Measurements from ENCODE around the gene OVCH2. TPM values are rescaled to one million over a fixed set of nuclear protein-coding genes. Genes with fewer than 3 reads are reported as not detected.
A peak's percentile ranks its signal among the peaks of the same experiment; 100 is the strongest.
"Not testable (repeated sequence)": the region's sequence is repeated elsewhere in the genome, so short reads cannot be mapped to it uniquely, and the experiment has no call there.

OVCH2 gene
- polyA plus RNA-seq, 1 donor = 4.0 TPM

DNA sequence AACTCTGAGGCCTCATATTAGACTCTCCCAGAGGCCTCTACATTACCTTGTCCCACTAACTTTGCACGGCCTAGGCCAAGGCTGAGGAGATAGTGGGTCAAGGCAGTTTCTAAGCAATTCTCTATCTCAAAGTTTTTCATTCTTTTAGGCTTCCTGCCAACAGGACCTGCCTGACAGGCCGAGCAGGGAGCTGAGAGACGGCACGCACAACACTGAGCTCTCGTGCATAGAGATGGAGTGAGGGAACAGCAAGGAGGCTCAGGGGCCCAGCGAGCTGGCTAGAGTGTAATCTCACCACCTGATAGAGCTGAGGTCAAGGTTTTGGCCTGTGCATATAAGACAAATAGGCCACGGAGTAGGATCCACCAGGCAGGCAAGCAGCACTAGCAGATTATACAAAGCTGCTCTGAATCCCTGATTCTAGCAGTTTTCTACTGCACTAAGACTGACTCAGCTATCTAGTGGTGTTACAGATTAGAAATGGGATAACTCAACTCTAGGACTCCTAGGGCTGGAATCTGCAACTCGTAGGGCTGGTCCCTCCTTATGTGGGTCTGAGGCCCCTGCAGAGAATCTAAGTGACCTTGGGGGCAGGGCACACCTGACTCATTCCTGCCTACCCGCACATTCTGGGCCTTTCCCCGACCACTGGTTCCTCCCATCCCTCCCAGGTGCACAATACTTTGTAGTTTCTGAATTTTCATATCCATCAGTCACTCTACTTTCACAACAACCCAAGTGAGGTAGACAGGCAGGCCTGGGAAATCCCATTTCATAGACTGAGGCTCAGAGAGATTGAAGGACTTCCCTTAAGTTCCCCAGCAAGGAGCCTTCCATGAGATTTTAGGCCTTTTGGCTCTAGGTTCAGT lies 34.7 kb downstream of the OVCH2 start:
- no peak for DNase-seq

DNA sequence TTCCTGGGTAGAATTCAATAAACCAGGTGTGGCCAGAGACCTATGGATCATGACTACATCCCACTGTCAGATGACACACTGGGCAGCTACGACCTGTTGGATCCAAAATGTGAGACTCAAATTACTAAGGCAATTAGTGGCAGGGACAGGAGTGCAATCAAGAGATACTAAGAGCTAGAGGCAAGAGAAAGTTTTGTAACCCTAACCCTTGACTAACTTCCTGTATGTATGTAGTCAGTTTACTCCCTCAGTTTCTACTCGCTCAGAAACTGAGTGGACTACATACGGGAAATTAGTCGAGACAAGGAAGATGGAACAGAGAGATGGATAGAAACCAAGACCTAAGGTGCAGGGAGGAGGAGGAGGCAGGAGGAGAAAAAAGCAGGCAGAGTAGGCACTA lies 35.6 kb downstream of the OVCH2 start:
- no peak for DNase-seq

- DNase-seq = no peak
Measured at GRCh38 chr11:7668911-7669310, 37.4 kb downstream of the OVCH2 start.

DNA sequence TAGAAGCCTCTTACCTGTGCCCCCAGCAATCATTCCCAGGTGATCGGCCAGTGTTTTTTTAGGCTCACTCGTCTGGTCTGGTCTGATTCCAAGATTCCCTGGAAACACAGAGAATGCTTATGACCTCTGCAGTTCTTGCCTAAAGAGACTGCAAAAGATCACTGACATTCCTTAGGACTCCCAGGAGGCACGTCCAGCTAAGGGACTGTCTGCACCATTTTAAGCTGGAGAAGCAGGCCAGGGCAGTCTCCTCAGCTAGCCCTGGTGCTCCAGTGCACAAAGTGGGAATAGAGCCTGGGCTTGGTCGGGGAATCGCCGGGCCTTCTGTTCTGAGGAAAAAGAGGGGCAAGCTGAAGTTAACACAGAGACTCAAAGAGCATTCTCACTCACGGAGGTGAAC lies 37.8 kb downstream of the OVCH2 start:
- no peak for DNase-seq

GRCh38 chr11:7667460-7667859 lies 38.8 kb downstream of the OVCH2 start:
- no peak for DNase-seq

- DNase-seq = no peak
Measured at GRCh38 chr11:7666292-7666866, 39.9 kb downstream of the OVCH2 start.

- peak; percentile 61 for DNase-seq
Measured at GRCh38 chr11:7665473-7666291, 40.6 kb downstream of the OVCH2 start.

GRCh38 chr11:7664867-7665266 lies 41.4 kb downstream of the OVCH2 start:
- DNase-seq = no peak

- DNase-seq = not testable (repeated sequence)
Measured at GRCh38 chr11:7663531-7663930, 42.7 kb downstream of the OVCH2 start.

DNA sequence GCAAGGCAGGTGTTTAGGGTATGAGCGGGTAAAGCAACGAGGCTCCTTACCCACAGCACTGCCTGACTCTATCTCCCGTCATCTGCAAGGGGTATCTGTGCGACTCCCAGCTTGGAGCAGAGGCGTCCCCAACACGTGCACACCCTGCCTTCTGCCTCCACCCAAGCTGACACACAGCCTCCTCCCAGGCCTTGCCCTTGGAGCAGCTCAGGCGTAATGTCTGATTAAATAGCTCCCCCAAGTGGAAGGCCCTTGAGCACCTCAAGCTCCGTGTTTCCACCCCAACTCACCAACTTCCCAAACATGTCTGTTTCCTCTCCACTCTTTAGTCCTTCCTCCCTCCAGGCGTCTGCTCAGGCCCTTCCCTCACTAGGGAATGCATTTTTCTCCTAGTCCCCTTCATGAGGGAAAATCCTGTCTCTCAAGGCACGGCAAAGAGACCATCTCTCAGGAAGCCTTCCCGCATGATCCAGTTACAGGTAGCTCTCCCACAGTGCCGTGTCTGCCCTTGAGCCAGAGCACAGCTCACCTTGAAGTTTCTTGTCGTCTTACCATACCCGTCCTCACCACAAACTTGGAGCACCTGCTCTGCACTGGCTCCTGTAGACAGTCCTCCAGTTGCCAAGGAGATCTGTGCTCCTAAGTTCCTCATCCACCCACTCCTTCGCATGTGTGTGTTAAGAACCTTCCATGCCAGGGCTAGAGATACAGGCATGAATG lies 48.8 kb downstream of the OVCH2 start:
- DNase-seq = peak; percentile 73

GRCh38 chr11:7656704-7657103 lies 49.6 kb downstream of the OVCH2 start:
- DNase-seq = no peak

- no peak for DNase-seq
Measured at GRCh38 chr11:7655253-7656217, 50.7 kb downstream of the OVCH2 start.

DNA sequence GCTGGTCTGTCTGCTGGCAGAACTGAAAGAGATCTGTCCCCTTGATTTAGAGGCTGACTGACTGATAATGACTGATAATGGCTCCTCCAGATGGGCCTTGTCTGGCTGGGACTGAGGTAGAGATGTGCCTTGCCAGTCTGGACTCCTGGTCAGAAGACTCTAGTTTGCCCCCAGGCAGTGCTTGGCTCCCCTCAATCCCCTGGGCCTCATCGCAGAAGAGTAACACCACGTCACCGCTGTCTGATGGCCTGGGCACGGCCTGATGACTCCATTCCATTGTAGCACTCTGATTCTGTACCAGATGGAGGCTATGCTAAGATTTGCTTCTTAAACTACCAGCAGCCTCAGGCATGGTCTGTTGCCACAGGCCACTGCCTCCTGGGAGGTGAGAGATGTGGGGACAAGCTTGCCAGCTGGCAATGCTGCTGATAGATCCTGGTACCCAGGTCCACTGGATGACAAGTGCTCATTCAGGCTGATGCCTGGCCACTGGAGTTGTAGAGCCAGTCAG lies 52.0 kb downstream of the OVCH2 start:
- DNase-seq = no peak

DNA sequence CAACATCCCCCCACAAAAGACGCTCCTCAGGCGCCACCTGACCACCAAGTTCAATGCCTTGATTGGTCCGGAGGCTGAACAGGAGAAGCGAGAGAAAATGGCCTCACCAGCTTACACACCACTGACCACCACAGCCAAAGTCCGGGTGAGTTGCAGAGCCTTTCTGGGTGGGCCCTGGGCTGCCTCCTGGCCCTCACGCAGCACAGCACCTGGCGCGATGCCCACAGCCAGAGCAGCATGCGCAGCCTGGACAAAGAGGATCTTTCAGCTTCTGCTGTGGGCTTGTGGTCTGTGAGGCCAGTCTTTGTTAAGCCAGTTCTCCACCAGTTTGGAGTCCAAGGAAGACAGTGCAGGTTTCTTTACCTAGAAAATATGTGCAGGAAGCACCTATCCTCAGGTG lies 54.6 kb downstream of the OVCH2 start:
- no peak for DNase-seq

DNA sequence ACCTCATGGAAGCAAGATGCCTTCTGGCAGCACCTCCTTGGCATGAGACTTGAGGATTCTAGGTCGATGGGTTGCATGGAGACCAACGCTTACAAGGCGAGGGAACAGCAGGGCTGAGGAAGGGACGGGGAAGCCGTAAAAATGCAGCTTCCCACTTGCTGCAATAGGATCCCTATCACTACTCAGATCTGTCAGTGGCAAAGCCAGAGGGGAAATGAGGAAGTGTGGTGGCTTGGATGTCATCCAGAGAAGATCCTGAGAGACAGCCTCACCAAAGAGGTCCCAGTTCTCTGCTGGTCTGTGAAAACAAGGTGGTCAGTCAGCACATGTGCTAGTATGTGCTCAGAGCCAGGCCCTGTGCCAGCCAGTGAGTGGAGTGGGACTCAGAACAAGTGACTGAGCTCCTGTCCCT lies 55.1 kb downstream of the OVCH2 start:
- no peak for DNase-seq

DNA sequence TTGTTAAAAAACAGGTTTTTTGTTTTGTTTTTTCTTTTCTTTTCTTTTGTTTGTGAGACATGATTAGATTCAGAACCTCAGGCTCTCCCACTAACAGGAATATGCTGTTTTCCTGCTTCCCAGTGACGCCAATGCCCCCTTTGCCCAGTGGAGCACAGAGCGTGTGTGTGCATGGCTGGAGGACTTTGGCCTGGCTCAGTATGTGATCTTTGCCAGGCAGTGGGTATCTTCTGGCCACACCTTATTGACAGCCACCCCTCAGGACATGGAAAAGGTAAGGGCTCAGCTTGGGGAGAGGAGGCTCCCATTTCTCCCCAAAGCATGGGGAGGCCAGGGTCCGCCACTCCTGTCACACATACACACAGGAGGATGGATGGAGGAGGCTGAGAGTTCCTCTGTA lies 58.0 kb downstream of the OVCH2 start:
- no peak for DNase-seq

- no peak for DNase-seq
Measured at GRCh38 chr11:7646866-7647265, 59.4 kb downstream of the OVCH2 start.

GRCh38 chr11:7645206-7645605 lies 61.1 kb downstream of the OVCH2 start:
- no peak for DNase-seq

GRCh38 chr11:7643314-7643713 lies 63.0 kb downstream of the OVCH2 start:
- peak; percentile 29 for DNase-seq

DNA sequence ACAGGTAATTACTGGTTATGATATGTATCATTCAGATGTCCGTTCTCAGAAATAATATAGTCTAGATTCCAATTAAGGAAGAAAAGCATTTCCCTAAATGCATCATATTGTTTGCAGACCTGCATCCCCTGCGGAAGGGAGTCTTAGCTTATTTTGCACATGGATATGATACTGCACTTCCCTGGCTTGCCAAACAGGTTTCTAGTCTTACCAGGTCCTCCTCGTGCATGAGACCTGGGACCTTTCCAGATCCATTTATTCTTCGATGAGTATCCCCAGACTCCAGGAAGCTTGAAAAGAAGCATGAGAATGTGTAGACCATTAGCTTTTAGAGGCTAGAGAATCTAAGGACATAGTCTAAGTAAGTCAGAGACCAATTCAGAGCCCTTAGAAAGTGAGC lies 63.5 kb downstream of the OVCH2 start:
- DNase-seq = no peak

DNA sequence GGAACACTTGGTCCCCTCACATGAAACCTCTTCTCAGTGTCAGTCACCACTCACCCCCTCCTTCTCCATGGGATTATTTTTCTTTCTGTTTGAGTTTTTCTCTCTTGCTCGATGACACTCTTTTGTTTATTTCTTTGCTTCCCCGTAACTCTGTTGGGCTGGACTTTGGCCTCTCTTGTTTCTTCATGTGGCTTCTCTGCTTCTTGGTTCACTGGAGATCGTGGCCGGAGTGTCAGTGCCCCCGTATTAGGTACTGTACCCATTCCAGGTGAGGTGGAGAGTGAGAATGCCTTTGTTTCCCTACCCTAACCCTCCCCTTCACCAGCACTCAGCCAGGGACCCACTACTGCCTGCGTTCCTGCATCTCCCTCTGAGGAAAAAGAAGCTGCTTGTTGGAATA lies 65.5 kb downstream of the OVCH2 start:
- no peak for DNase-seq
